Spleen (tissue), 7 donors: ENCODE measurements around the gene NCAPD3.

ENCODE experiments used
- CTCF ChIP-seq, 11 experiments: fragments of 200-600 bp in 7 of 11; fragments of 450-650 bp in 4 of 11; sonication (generic) in 4 of 11; IDR thresholded peaks in 8 of 11; conservative IDR thresholded peaks in 3 of 11; 1 replicate in 7 of 11; 2 replicates in 4 of 11; pipeline versions ENCODE4 v1.4.0 to v1.8.0; 2016 to 2021; ENCODE audit warnings: antibody characterized with exemption in 11 of 11, inconsistent platforms in 4 of 11, mild to moderate bottlenecking in 1 of 11
- POLR2A ChIP-seq, 3 donors: fragments of 450-650 bp; IDR thresholded peaks; one replicate each; pipeline ENCODE4 v1.5.1; 2017; ENCODE audit warnings: antibody characterized with exemption in 3 of 3, mild to moderate bottlenecking in 1 of 3
- POLR2AphosphoS5 ChIP-seq, 3 donors: sonication (generic); formaldehyde crosslinking; IDR thresholded peaks; one replicate each; pipeline ENCODE4 v1.5.1; 2017; ENCODE audit warnings: antibody characterized with exemption in 3 of 3
- donor health status: DM: no; HTN: no; CAD: no; lungs with moderate emphysema.
- donor health status: DM: no; HTN: no; CAD: no.
- donor health status: DM: no; HTN: no; CAD: no.

- TF ChIP-seq CTCF (IDR thresholded peaks at IDR 0.05 in 8 of 11, conservative IDR thresholded peaks at IDR 0.05 in 3 of 11) (no peak), POLR2A (IDR thresholded peaks at IDR 0.05) (no peak), POLR2AphosphoS5 (IDR thresholded peaks at IDR 0.05) (no peak)
Observed at GRCh38 chr11:134223121-134223520, 646 bp downstream of the NCAPD3 start.
